Measurements from ENCODE around the gene ELF1.
A peak's percentile ranks its signal among the peaks of the same experiment; 100 is the strongest.

ELF1 gene

GRCh38 chr13:41013835-41014234 lies 5.3 kb downstream of the ELF1 start:
- Histone ChIP-seq H3K4me3 (ENCODE audit: insufficient read depth, low read length, poor library complexity, severe bottlenecking) (peak overlapping the region; percentile 60), H3F3A (ENCODE audit: insufficient read depth) (peaks cover 75% of the 10 kb centered on the region), H3K79me2 (ENCODE audit: insufficient read depth, low read length) (peaks cover 98% of the 10 kb centered on the region), H3K4me2 (ENCODE audit: low read depth, low read length, poor library complexity, severe bottlenecking) (peak overlapping the region; percentile 99), H4K20me1 (ENCODE audit: low read depth, low read length) (peaks cover 15% of the 10 kb centered on the region; the same call in 1 of the 2 replicates), H2AFZ (ENCODE audit: low read depth, low read length, severe bottlenecking) (no peak overlapping the region), H3K27me3 (ENCODE audit: low read length) (no peaks in the 10 kb centered on the region), H3K27ac (ENCODE audit: low read depth, low read length) (peak overlapping the region; percentile 98), H3K9ac (ENCODE audit: low read length) (peak overlapping the region; percentile 83), H3K9me3 (ENCODE audit: insufficient read depth, low read length) (no peaks in the 10 kb centered on the region), H3K36me3 (ENCODE audit: low read length) (peaks cover 42% of the 10 kb centered on the region), H3K9me2 (replicated peaks; ENCODE audit: insufficient read depth, low read length) (no peaks in the 10 kb centered on the region)
- no peak for TF ChIP-seq EZH2phosphoT487 (conservative IDR thresholded peaks at IDR 0.05; ENCODE audit: low read length)
- TF ChIP-seq CTCF (IDR thresholded peaks at IDR 0.05; ENCODE audit: insufficient read depth, low read length, poor library complexity, severe bottlenecking) = no peak

- Histone ChIP-seq H3K9me3 (ENCODE audit: insufficient read depth, low read length) (no peaks in the 10 kb centered on the region), H3K79me2 (ENCODE audit: insufficient read depth, low read length) (peaks cover 98% of the 10 kb centered on the region)
Observed at GRCh38 chr13:41012536-41012935, 6.6 kb downstream of the ELF1 start.

GRCh38 chr13:41011382-41011956 lies 7.6 kb downstream of the ELF1 start:
- Histone ChIP-seq H3K27me3 (ENCODE audit: low read length) (no peaks in the 10 kb centered on the region), H3F3A (ENCODE audit: insufficient read depth) (peaks cover 81% of the 10 kb centered on the region), H3K79me2 (ENCODE audit: insufficient read depth, low read length) (peaks cover 99% of the 10 kb centered on the region), H3K4me2 (ENCODE audit: low read depth, low read length, poor library complexity, severe bottlenecking) (peak overlapping the region; percentile 99), H3K9ac (ENCODE audit: low read length) (peak overlapping the region; percentile 28), H3K4me3 (ENCODE audit: insufficient read depth, low read length, poor library complexity, severe bottlenecking) (peak overlapping the region; percentile 22), H3K27ac (ENCODE audit: low read depth, low read length) (peak overlapping the region; percentile 98), H3K36me3 (ENCODE audit: low read length) (peaks cover 26% of the 10 kb centered on the region), H3K9me3 (ENCODE audit: insufficient read depth, low read length) (no peaks in the 10 kb centered on the region), H4K20me1 (ENCODE audit: low read depth, low read length) (peaks cover 15% of the 10 kb centered on the region; the same call in 1 of the 2 replicates), H2AFZ (ENCODE audit: low read depth, low read length, severe bottlenecking) (no peak overlapping the region), H3K9me2 (replicated peaks; ENCODE audit: insufficient read depth, low read length) (no peaks in the 10 kb centered on the region)
- TF ChIP-seq CTCF (IDR thresholded peaks at IDR 0.05; ENCODE audit: insufficient read depth, low read length, poor library complexity, severe bottlenecking) (no peak), EZH2phosphoT487 (conservative IDR thresholded peaks at IDR 0.05; ENCODE audit: low read length) (no peak)

More at GRCh38 chr13:41012536-41012935, 6.6 kb downstream of the ELF1 start:
- H3K36me3 ChIP-seq (ENCODE audit: low read length) = peaks cover 33% of the 10 kb centered on the region
- peak overlapping the region; percentile 98 for H3K27ac ChIP-seq (ENCODE audit: low read depth, low read length)
- peaks cover 75% of the 10 kb centered on the region for H3F3A ChIP-seq (ENCODE audit: insufficient read depth)
- H3K9ac ChIP-seq (ENCODE audit: low read length) = peak overlapping the region; percentile 28
- no peaks in the 10 kb centered on the region for H3K27me3 ChIP-seq (ENCODE audit: low read length)
- peak overlapping the region; percentile 99 for H3K4me2 ChIP-seq (ENCODE audit: low read depth, low read length, poor library complexity, severe bottlenecking)
- H4K20me1 ChIP-seq (ENCODE audit: low read depth, low read length) = peaks cover 15% of the 10 kb centered on the region; the same call in 1 of the 2 replicates
- TF ChIP-seq CTCF (IDR thresholded peaks at IDR 0.05; ENCODE audit: insufficient read depth, low read length, poor library complexity, severe bottlenecking) (no peak), EZH2phosphoT487 (conservative IDR thresholded peaks at IDR 0.05; ENCODE audit: low read length) (no peak)
- H3K4me3 ChIP-seq (ENCODE audit: insufficient read depth, low read length, poor library complexity, severe bottlenecking) = peak overlapping the region; percentile 22
- H2AFZ ChIP-seq (ENCODE audit: low read depth, low read length, severe bottlenecking) = no peak overlapping the region
- H3K9me2 ChIP-seq (replicated peaks; ENCODE audit: insufficient read depth, low read length) = no peaks in the 10 kb centered on the region

Data from SU-DHL-6 (cell line).